PC-9 (cell line): Measurements from ENCODE around the gene MAMLD1. TPM values are rescaled to one million over a fixed set of nuclear protein-coding genes. Genes with fewer than 3 reads are reported as not detected.

ENCODE experiments used
- BruUV-seq: library from RNA; stranded (reverse); fragments of 400-500 nt; replicated peaks from 2 replicates; lab custom pipeline; 2021; lab: Mats Ljungman, UMichigan
- CTCF ChIA-PET: fragments of 300-600 bp; sonication (Branson Sonifier 250); formaldehyde crosslinking; loops from one replicate; lab custom pipeline; 2022; ENCODE audit warnings: antibody characterized with exemption; lab: Charles Lee
- POLR2A ChIA-PET: fragments of 300-600 bp; sonication (Branson Sonifier 250); formaldehyde crosslinking; loops from one replicate; lab custom pipeline; 2022; ENCODE audit warnings: antibody characterized with exemption; ENCODE audit not compliant: unreplicated experiment; lab: Charles Lee
- DNase-seq, 2 experiments: peaks; one replicate each; pipeline versions ENCODE4 v3.0.0 to v3.0.0-alpha.2; 2015 to 2022; ENCODE audit warnings: mixed read lengths in 1 of 2
- H2AFZ ChIP-seq: fragments of 200-600 bp; sonication (generic); 2 replicates; pipeline ENCODE4 v1.8.1; 2017; ENCODE audit warnings: antibody characterized with exemption
- H3F3A ChIP-seq: fragments of 200-600 bp; sonication (generic); 2 replicates; pipeline ENCODE4 v1.8.1; 2017; ENCODE audit warnings: antibody characterized with exemption, mild to moderate bottlenecking, low read depth; ENCODE audit not compliant: insufficient read depth
- H3K27ac ChIP-seq: fragments of 200-600 bp; sonication (generic); 2 replicates; pipeline ENCODE4 v1.6.1; 2016; ENCODE audit warnings: mixed run types
- H3K27me3 ChIP-seq: fragments of 200-600 bp; sonication (generic); 2 replicates; pipeline ENCODE4 v1.6.1; 2016; ENCODE audit warnings: low read depth, mixed run types; ENCODE audit not compliant: insufficient read depth
- H3K36me3 ChIP-seq: fragments of 200-600 bp; sonication (generic); 2 replicates; pipeline ENCODE4 v1.6.1; 2016; ENCODE audit warnings: low read depth, mixed run types
- H3K4me1 ChIP-seq: fragments of 200-600 bp; sonication (generic); replicated peaks from 2 replicates; pipeline ENCODE4 v1.6.1; 2016; ENCODE audit warnings: mixed run types; ENCODE audit not compliant: insufficient read depth
- H3K4me2 ChIP-seq: fragments of 200-600 bp; sonication (generic); 2 replicates; pipeline ENCODE4 v1.6.1; 2017; ENCODE audit warnings: mixed run types
- H3K4me3 ChIP-seq: fragments of 200-600 bp; sonication (generic); 2 replicates; pipeline ENCODE4 v1.6.1; 2016; ENCODE audit warnings: mixed run types
- H3K79me2 ChIP-seq: fragments of 200-600 bp; sonication (generic); 2 replicates; pipeline ENCODE4 v1.6.1; 2017; ENCODE audit warnings: low read depth, mixed run types
- H3K9me2 ChIP-seq: fragments of 200-600 bp; sonication (generic); 2 replicates; pipeline ENCODE4 v1.8.1; 2017; ENCODE audit warnings: mild to moderate bottlenecking; ENCODE audit not compliant: insufficient read depth
- H3K9me3 ChIP-seq: fragments of 200-600 bp; sonication (generic); 2 replicates; pipeline ENCODE4 v1.8.1; 2016; ENCODE audit warnings: low read depth; ENCODE audit not compliant: insufficient read depth
- H4K20me1 ChIP-seq: fragments of 200-600 bp; sonication (generic); 2 replicates; pipeline ENCODE4 v1.8.1; 2017; ENCODE audit not compliant: insufficient read depth
- EZH2 ChIP-seq: fragments of 200-600 bp; sonication (generic); IDR thresholded peaks from 2 replicates; pipeline ENCODE4 v1.8.0; 2017; ENCODE audit warnings: antibody characterized with exemption, low read depth
- intact Hi-C: fragments of 100-400 bp; cut with micrococcal nuclease; formaldehyde crosslinking; loops from one replicate; pipeline ENCODE4 v1.10.0; 2022; ENCODE audit not compliant: unreplicated experiment
- total RNA-seq: library from RNA; stranded (reverse); gene quantifications from 2 replicates; pipeline ENCODE4 v1.2.3, GENCODE V29; 2021
- TF ChIP-seq, protein P1 (sequence below): fragments of 200-600 bp; sonication (generic); conservative IDR thresholded peaks from 2 replicates; pipeline ENCODE4 v1.6.1; 2017; ENCODE audit warnings: mixed run types, antibody characterized with exemption, mild to moderate bottlenecking, moderate library complexity

Gene MAMLD1
- total RNA-seq, 1 experiment from 2014 or later = 2.5 TPM

DNA sequence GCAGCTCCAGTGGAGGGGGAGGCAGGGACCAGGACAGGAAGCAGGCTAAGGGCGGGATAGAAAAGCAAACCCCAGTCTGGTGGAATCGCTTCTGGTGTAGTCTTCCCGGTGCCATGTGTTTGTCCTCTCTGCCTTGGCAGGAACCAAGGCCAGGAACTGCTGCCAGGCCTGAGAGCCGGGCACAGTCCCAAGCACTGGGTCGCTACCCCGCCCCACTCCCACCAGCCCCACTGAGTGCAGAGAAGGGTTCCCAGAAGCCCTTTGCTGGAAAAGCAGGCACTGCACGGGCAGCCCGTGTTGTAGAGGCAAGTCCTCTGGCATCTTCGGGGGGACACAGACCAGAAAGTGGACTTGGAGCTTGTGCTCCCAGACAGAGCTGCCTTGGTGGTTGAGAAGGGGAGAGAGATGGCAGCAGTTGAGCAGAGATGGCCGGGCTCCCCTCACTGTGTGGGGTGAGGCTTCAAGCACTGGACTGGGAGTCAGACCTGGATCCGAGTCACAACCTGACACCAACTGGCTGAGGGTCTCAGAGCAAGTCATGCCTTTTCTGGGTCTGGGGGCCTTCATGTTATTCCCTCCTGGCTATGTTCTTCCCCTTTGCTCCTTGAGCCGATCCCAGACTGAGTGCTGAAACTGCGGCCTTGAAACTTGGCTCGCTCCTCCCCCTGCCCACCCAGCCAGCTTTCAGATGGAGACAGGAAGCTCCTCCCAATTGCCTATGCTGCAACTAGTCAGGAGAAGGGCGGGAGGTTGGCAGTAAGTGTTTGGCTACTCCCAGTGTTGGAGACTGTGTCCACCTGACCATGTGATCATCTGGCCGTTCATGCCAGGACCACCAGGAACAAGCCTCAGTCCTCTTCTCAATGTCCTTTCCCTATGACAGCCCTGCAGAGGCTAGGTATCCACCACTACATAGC, 145.6 kb downstream of the MAMLD1 start:
- intact Hi-C loops = no loop called here
- H3F3A ChIP-seq = no peaks in the 10 kb centered on the region
- H3K27me3 ChIP-seq = no peaks in the 10 kb centered on the region
- TF ChIP-seq EZH2 = no peak
- TF ChIP-seq, protein P1, sequence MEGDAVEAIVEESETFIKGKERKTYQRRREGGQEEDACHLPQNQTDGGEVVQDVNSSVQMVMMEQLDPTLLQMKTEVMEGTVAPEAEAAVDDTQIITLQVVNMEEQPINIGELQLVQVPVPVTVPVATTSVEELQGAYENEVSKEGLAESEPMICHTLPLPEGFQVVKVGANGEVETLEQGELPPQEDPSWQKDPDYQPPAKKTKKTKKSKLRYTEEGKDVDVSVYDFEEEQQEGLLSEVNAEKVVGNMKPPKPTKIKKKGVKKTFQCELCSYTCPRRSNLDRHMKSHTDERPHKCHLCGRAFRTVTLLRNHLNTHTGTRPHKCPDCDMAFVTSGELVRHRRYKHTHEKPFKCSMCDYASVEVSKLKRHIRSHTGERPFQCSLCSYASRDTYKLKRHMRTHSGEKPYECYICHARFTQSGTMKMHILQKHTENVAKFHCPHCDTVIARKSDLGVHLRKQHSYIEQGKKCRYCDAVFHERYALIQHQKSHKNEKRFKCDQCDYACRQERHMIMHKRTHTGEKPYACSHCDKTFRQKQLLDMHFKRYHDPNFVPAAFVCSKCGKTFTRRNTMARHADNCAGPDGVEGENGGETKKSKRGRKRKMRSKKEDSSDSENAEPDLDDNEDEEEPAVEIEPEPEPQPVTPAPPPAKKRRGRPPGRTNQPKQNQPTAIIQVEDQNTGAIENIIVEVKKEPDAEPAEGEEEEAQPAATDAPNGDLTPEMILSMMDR = no peak
- H3K27ac ChIP-seq = no peak overlapping the region
- no peak for DNase-seq
- H3K4me1 ChIP-seq = peaks cover 4% of the 10 kb centered on the region
- BruUV-seq = no TSS peak
- H2AFZ ChIP-seq = no peak overlapping the region
- no peaks in the 10 kb centered on the region for H3K9me2 ChIP-seq
- no peaks in the 10 kb centered on the region for H3K79me2 ChIP-seq
- no peaks in the 10 kb centered on the region for H3K36me3 ChIP-seq
- H4K20me1 ChIP-seq = no peaks in the 10 kb centered on the region
- no peak overlapping the region for H3K4me3 ChIP-seq
- ChIA-PET POLR2A (no interaction called here), CTCF (no interaction called here)
- H3K9me3 ChIP-seq = no peaks in the 10 kb centered on the region
- H3K4me2 ChIP-seq = no peak overlapping the region

DNA sequence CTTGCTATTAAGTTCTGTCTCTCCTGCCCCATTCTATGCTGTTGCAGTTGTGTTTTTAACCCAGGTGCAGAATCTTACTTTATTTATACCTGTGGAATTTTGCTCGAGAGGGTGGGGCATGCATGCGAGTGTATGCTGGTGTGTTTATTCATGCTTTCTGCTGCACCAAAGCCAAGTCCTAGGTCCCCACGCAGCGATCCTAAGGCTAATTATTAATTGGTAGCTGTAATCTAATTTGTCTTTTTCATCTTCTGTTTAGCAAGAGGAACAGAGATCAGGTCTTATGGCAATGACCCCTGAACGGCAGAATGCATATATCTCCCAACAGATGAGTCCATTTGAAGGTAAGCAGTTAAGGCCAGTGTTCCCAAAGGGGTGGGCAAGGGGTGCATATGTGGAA, 146.6 kb downstream of the MAMLD1 start:
- no peaks in the 10 kb centered on the region for H3F3A ChIP-seq
- no peak overlapping the region for H3K27ac ChIP-seq
- no peaks in the 10 kb centered on the region for H3K9me3 ChIP-seq
- no peaks in the 10 kb centered on the region for H4K20me1 ChIP-seq
- POLR2A ChIA-PET = no interaction called here
- CTCF ChIA-PET = no interaction called here
- no peak overlapping the region for H3K4me2 ChIP-seq
- no peak overlapping the region for H3K4me3 ChIP-seq
- no TSS peak for BruUV-seq
- DNase-seq = no peak
- no peaks in the 10 kb centered on the region for H3K79me2 ChIP-seq
- no peaks in the 10 kb centered on the region for H3K4me1 ChIP-seq
- no peaks in the 10 kb centered on the region for H3K27me3 ChIP-seq
- TF ChIP-seq EZH2 = no peak
- TF ChIP-seq, protein P1 = no peak
- H3K36me3 ChIP-seq = no peaks in the 10 kb centered on the region
- intact Hi-C loops = no loop called here
- no peaks in the 10 kb centered on the region for H3K9me2 ChIP-seq
- no peak overlapping the region for H2AFZ ChIP-seq

DNA sequence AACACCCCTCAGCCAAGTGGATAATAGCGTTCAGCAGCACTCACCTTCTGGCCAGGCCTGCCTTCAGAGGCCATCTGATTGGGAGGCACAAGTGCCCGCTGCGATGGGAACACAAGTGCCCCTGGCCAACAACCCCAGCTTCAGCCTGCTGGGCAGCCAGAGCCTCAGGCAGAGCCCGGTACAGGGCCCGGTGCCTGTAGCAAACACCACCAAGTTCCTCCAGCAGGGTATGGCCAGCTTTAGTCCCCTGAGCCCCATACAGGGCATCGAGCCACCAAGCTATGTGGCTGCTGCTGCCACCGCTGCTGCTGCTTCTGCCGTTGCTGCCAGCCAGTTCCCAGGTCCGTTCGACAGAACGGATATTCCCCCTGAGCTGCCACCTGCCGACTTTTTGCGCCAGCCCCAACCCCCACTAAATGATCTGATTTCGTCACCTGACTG, 149.4 kb downstream of the MAMLD1 start:
- no peak for DNase-seq
- no peaks in the 10 kb centered on the region for H3K27me3 ChIP-seq
- no peak overlapping the region for H2AFZ ChIP-seq
- H3K9me2 ChIP-seq = no peaks in the 10 kb centered on the region
- no TSS peak for BruUV-seq
- no peak overlapping the region for H3K4me2 ChIP-seq
- intact Hi-C loops = no loop called here
- H3K9me3 ChIP-seq = no peaks in the 10 kb centered on the region
- no peaks in the 10 kb centered on the region for H3F3A ChIP-seq
- no peaks in the 10 kb centered on the region for H4K20me1 ChIP-seq
- no peaks in the 10 kb centered on the region for H3K4me1 ChIP-seq
- TF ChIP-seq EZH2 = no peak
- TF ChIP-seq, protein P1 = no peak
- ChIA-PET POLR2A (no interaction called here), CTCF (no interaction called here)
- H3K27ac ChIP-seq = no peak overlapping the region
- no peaks in the 10 kb centered on the region for H3K36me3 ChIP-seq
- H3K79me2 ChIP-seq = no peaks in the 10 kb centered on the region
- no peak overlapping the region for H3K4me3 ChIP-seq
